Sigmoid colon (tissue), 7 donors: ENCODE data around the gene MRPL27. TPM values are rescaled to one million over a fixed set of nuclear protein-coding genes. Genes with fewer than 3 reads are reported as not detected.

ENCODE experiments used
- DNase-seq: peaks from one replicate; pipeline ENCODE4 v3.0.0-alpha.2; 2019
- H3K27ac ChIP-seq, 4 donors: fragments of 200-600 bp; sonication (generic); one replicate each; pipeline ENCODE4 v1.5.1; 2016 to 2019; ENCODE audit warnings: mild to moderate bottlenecking in 1 of 4
- H3K27me3 ChIP-seq, 3 donors: fragments of 200-600 bp; sonication (generic); one replicate each; pipeline ENCODE4 v1.5.1; 2019; ENCODE audit warnings: mild to moderate bottlenecking in 1 of 3
- H3K36me3 ChIP-seq, 4 donors: fragments of 200-600 bp; sonication (generic); one replicate each; pipeline ENCODE4 v1.5.1; 2016 to 2019
- H3K4me1 ChIP-seq, 4 donors: fragments of 200-600 bp; sonication (generic); one replicate each; pipeline ENCODE4 v1.5.1; 2017 to 2019
- H3K4me3 ChIP-seq, 4 donors: fragments of 200-600 bp; sonication (generic); one replicate each; pipeline ENCODE4 v1.5.1; 2017 to 2019; ENCODE audit warnings: mild to moderate bottlenecking in 2 of 4, moderate library complexity in 1 of 4
- H3K9me3 ChIP-seq, 4 donors: fragments of 200-600 bp in 3 of 4; sonication (generic) in 3 of 4; one replicate each; pipeline versions ENCODE4 v1.5.1 to v1.6.1; 2013 to 2019
- CTCF ChIP-seq, 4 experiments: fragments of 450-650 bp in 3 of 4; fragments of 200-600 bp in 1 of 4; IDR thresholded peaks; one replicate each; pipeline ENCODE4 v1.5.1; 2016 to 2019; ENCODE audit warnings: antibody characterized with exemption in 4 of 4, mild to moderate bottlenecking in 3 of 4, moderate library complexity in 2 of 4
- EP300 ChIP-seq, 4 donors: sonication (generic); formaldehyde crosslinking; IDR thresholded peaks; one replicate each; pipeline ENCODE4 v1.6.1; 2017; ENCODE audit warnings: antibody characterized with exemption in 4 of 4
- POLR2A ChIP-seq, 2 donors: fragments of 450-650 bp; IDR thresholded peaks; one replicate each; pipeline ENCODE4 v1.6.1; 2016; ENCODE audit warnings: antibody characterized with exemption in 2 of 2, mild to moderate bottlenecking in 2 of 2, moderate library complexity in 2 of 2
- POLR2AphosphoS5 ChIP-seq, 4 donors: sonication (generic); formaldehyde crosslinking; IDR thresholded peaks; one replicate each; pipeline ENCODE4 v1.6.1; 2017; ENCODE audit warnings: antibody characterized with exemption in 4 of 4
- WGBS, 2 donors: extraction: QIAGEN DNeasy Blood & Tissue Kit; methylation state at CpG; one replicate each; pipeline ENCODE4 v1.1.7; 2013; 5-methylcytosine and 5-hydroxymethylcytosine counted together
- intact Hi-C: fragments of 100-400 bp; cut with DNase I; formaldehyde crosslinking; loops from one replicate; pipeline ENCODE4 v1.15.1; 2023
- polyA plus RNA-seq, 3 donors: library from polyadenylated mRNA; stranded (reverse); fragments of 200-250 nt; gene quantifications; one replicate each; pipeline ENCODE4 v1.2.3, GENCODE V29; 2013
- total RNA-seq, 4 donors: library from RNA; depleted of rRNA; stranded (reverse); fragments of >200 nt; gene quantifications; one replicate each; pipeline ENCODE4 v1.1.0, GENCODE V29; 2016
- donor health status: healthy with polysubstance abuse.
- donor health status: Bipolar disorder and iron deficiency.
- donor health status: healthy.

Gene MRPL27
- total and polyA plus RNA-seq, 7 donors: 64.0 to 234 (median 94.6) TPM

GRCh38 chr17:50393700-50394099 lies 20.7 kb upstream of the MRPL27 start:
- DNase-seq: no peak
- H3K4me1 ChIP-seq: peaks cover 0 to 28% (median 24%) of the 10 kb centered on the region in 4 donors
- 94 to 96% methylated on average over 5 of the region's 5 CpGs for WGBS, 2 donors
- peaks cover 12 to 63% (median 52%) of the 10 kb centered on the region in 4 donors for H3K36me3 ChIP-seq
- intact Hi-C loops: no loop called here
- no peak overlapping the region for H3K27ac ChIP-seq
- H3K27me3 ChIP-seq: no peaks in the 10 kb centered on the region
- no peaks in the 10 kb centered on the region for H3K9me3 ChIP-seq
- TF ChIP-seq EP300 (IDR thresholded peaks at IDR 0.05) (no peak), POLR2AphosphoS5 (IDR thresholded peaks at IDR 0.05) (no peak), POLR2A (IDR thresholded peaks at IDR 0.05) (no peak), CTCF (IDR thresholded peaks at IDR 0.05) (no peak)
- H3K4me3 ChIP-seq: no peak overlapping the region

- TF ChIP-seq EP300 (IDR thresholded peaks at IDR 0.05) (no peak), POLR2A (IDR thresholded peaks at IDR 0.05) (no peak), CTCF (IDR thresholded peaks at IDR 0.05) (no peak), POLR2AphosphoS5 (IDR thresholded peaks at IDR 0.05) (no peak)
- Histone ChIP-seq H3K4me1 (peaks cover 0 to 24% (median 20%) of the 10 kb centered on the region in 4 donors), H3K9me3 (no peaks in the 10 kb centered on the region), H3K4me3 (no peak overlapping the region), H3K27ac (no peak overlapping the region), H3K27me3 (no peaks in the 10 kb centered on the region), H3K36me3 (peaks cover 12 to 74% (median 62%) of the 10 kb centered on the region in 4 donors)
- 83 to 93% methylated on average over 6 of the region's 6 CpGs for WGBS, 2 donors
- intact Hi-C loops: no loop called here
- no peak for DNase-seq
Observed at GRCh38 chr17:50392621-50393020, 19.6 kb upstream of the MRPL27 start.

DNA sequence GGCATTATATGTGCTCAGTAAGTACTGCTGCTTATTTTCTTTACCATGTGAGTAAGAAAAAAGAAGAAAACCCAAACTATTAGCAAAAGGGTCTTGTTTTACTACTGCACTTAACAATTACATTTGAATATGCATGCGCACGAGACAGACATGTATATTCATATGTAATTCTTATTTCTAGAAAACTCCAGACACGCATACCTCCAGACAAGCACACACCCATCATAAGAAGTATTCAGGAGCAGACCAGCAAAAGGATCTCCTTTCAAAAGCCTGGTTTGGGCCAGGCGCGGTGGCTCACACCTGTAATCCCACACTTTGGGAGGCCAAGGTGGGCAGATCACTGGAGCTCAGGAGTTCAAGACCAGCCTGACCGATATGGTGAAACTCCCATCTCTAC lies 16.6 kb upstream of the MRPL27 start:
- H3K36me3 ChIP-seq: peaks cover 12 to 100% (median 89%) of the 10 kb centered on the region in 4 donors
- DNase-seq: no peak
- H3K27me3 ChIP-seq: no peaks in the 10 kb centered on the region
- intact Hi-C loops: no loop called here
- H3K4me3 ChIP-seq: no peak overlapping the region
- H3K27ac ChIP-seq: no peak overlapping the region
- no peak for TF ChIP-seq POLR2A (IDR thresholded peaks at IDR 0.05)
- no peak for TF ChIP-seq CTCF (IDR thresholded peaks at IDR 0.05)
- no peak for TF ChIP-seq POLR2AphosphoS5 (IDR thresholded peaks at IDR 0.05)
- TF ChIP-seq EP300 (IDR thresholded peaks at IDR 0.05): no peak
- no peaks in the 10 kb centered on the region for H3K9me3 ChIP-seq
- no peaks in the 10 kb centered on the region for H3K4me1 ChIP-seq
- WGBS, 2 donors: 96 to 97% methylated on average over 6 of the region's 6 CpGs

DNA sequence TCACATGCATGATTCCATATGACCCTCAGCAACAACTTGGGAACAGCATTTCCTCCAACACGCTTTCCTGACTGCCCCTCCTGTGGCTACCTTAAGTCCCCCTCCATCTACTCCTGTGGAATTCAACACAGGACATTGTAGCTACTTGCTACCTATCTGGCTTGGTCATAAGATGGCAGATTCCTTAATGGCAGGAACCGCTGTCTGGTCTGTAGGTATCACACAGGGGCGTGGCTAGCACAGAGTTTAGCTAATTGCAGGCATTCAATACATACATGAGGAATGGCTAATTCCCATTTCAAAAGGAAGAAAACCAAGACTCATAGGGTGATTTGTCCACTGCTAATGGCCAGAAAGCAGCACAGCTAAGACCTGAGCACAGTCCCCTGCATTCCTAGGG lies 15.7 kb upstream of the MRPL27 start:
- H3K27ac ChIP-seq: no peak overlapping the region
- no peaks in the 10 kb centered on the region for H3K9me3 ChIP-seq
- no peak overlapping the region for H3K4me3 ChIP-seq
- intact Hi-C loops: no loop called here
- peaks cover 18 to 100% (median 89%) of the 10 kb centered on the region in 4 donors for H3K36me3 ChIP-seq
- no peaks in the 10 kb centered on the region for H3K27me3 ChIP-seq
- 96 to 97% methylated on average over 3 of the region's 3 CpGs for WGBS, 2 donors
- no peaks in the 10 kb centered on the region for H3K4me1 ChIP-seq
- TF ChIP-seq EP300 (IDR thresholded peaks at IDR 0.05) (no peak), POLR2A (IDR thresholded peaks at IDR 0.05) (no peak), POLR2AphosphoS5 (IDR thresholded peaks at IDR 0.05) (no peak), CTCF (IDR thresholded peaks at IDR 0.05) (no peak)
- no peak for DNase-seq

- H3K4me1 ChIP-seq: no peaks in the 10 kb centered on the region
- TF ChIP-seq POLR2A (IDR thresholded peaks at IDR 0.05) (no peak), CTCF (IDR thresholded peaks at IDR 0.05) (no peak), EP300 (IDR thresholded peaks at IDR 0.05) (no peak), POLR2AphosphoS5 (IDR thresholded peaks at IDR 0.05) (no peak)
- no peak overlapping the region for H3K27ac ChIP-seq
- no peak for DNase-seq
- intact Hi-C loops: no loop called here
- H3K9me3 ChIP-seq: no peaks in the 10 kb centered on the region
- H3K4me3 ChIP-seq: no peak overlapping the region
- no peaks in the 10 kb centered on the region for H3K27me3 ChIP-seq
- H3K36me3 ChIP-seq: peaks cover 24 to 100% (median 84%) of the 10 kb centered on the region in 4 donors
- 72 to 88% methylated on average over 3 of the region's 3 CpGs for WGBS, 2 donors
Observed at GRCh38 chr17:50386510-50386909, 13.5 kb upstream of the MRPL27 start.
